ENCODE results near the gene BABAM1. TPM values are rescaled to one million over a fixed set of nuclear protein-coding genes. Genes with fewer than 3 reads are reported as not detected.

The BABAM1 gene
- total RNA-seq, 2 experiments from 2014 or later: 111 to 113 TPM

DNA sequence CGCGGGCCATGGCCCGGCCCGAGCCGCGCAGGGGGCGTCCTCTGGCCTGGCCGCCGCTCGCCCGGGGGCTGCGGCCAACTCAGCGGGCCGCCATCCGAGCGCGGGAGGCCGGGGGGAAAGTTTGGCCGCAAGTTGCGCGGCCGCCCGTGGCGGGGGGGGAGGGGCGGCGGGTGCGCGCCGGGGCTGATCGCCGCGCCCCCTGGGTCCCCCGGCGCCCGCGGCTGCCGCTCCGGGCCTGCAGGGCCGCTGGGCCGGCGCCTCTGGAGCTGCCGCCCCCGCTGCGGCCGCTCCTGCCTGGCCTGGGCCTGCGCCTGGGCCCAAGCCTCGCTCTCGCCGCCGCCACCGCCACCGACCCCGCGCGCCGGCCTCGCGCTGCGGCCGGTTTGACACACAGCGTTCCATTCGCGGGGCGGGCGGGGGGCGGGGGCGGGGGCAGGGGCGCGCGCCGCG, 21.7 kb upstream of the BABAM1 start, which contains the start of gene NR2F6:
Gene NR2F6 (minus strand): TSS at position 385 of the 450 bp plus-strand sequence. CDS start 699 bp downstream, outside the sequence.
- Mint-ChIP-seq H3K27me3 (peaks cover 21% of the 10 kb centered on the region), H3K4me1 (peaks cover 7% of the 10 kb centered on the region), H3K4me3 (peak within 1 kb of the TSS; percentile 75), H3K27ac (peak within 1 kb of the TSS; percentile 73), H3K9me3 (no peaks in the 10 kb centered on the region), H3K36me3 (ENCODE audit: low read depth) (no peaks in the 10 kb centered on the region)
- peak; percentile 46 for DNase-seq
- CTCF ChIA-PET: no interaction called here
- POLR2A ChIA-PET: no interaction called here

GRCh38 chr19:17246681-17247425, 20.4 kb upstream of the BABAM1 start:
- Mint-ChIP-seq H3K36me3 (ENCODE audit: low read depth) (no peaks in the 10 kb centered on the region), H3K27ac (no peak overlapping the region), H3K4me3 (peak overlapping the region; percentile 75), H3K4me1 (peaks cover 7% of the 10 kb centered on the region), H3K27me3 (peaks cover 21% of the 10 kb centered on the region), H3K9me3 (no peaks in the 10 kb centered on the region)
- CTCF ChIA-PET: no interaction called here
- no peak for DNase-seq
- POLR2A ChIA-PET: no interaction called here

DNA sequence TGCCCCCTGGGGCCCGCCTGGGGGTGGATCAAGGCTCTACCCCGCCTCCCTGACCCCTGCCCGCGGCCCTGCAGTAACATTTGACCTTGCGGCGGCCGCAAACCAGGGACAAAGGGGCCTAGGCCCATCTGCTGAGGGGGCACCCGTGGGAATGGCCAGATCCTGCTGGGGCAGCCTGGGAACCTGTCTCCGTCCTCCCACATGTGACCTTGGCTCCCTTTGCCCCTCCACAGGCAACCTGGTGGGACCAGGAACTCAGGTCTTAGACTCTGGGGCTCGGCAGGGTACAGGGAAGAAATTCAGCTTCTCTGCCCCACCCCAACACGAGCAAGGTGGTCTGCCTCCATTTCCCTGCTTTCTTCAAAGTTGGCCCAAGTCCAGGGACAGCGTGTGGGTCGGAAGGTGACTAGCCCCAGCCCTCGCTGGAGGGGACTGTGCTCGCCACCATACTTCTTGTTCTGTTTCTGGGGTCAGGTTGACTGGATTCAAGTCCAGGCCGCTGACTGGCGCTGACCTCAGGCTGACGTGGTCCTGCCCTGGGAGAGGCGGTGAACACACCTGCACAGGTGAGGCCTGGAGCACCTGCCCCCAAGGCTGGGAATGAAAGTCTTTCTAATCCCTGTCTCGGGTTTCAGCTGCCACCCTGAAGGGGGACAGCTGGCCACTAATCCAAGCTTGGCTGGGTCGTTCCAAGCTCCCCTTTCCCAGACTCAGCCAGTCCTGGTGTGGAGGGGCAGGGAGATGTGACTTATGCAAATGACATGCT, 19.0 kb upstream of the BABAM1 start:
- H3K4me1 Mint-ChIP-seq: peaks cover 7% of the 10 kb centered on the region
- peaks cover 19% of the 10 kb centered on the region for H3K27me3 Mint-ChIP-seq
- ChIA-PET POLR2A (no interaction called here), CTCF (interaction anchor here (1.5 to 2.6 kb wide), 3 partner anchors 10 to 13 kb away, joined by 3 to 16 read pairs (median 6); no protein-coding TSS in a partner anchor)
- H3K36me3 Mint-ChIP-seq (ENCODE audit: low read depth): no peaks in the 10 kb centered on the region
- H3K9me3 Mint-ChIP-seq: no peaks in the 10 kb centered on the region
- no peak overlapping the region for H3K4me3 Mint-ChIP-seq
- no peak for DNase-seq
- no peak overlapping the region for H3K27ac Mint-ChIP-seq

DNA sequence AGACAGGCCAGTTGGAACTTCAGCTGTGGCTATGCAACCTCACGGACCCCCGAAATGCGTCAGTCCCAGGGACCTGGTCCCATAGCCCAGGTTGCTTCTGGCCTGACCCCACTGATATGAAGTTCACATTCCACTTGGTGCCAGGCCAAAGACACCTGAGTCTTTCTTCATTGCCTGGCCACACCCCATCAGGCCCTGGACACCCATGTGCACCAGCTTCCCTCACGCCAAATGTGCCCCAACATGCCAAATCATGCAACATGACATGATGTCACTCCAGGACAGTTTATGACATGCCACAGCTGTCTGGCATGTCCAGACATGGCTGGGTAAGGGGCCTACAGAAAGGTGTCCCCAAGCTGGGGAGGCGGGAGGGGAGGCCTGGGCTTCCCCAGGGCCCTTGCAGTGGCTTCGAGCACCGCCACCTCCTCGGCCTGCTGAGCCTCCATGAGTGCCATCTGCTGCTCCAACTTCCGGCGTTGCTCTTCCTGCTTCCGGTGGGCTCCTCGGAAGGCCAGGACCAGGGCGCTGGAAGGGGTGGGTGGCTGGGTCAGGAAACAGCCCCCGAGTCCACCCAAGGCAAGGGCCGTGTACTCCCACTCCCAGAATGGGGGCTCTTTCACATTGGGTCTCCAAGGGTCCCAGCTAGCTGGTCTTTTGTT, 17.2 kb upstream of the BABAM1 start:
- POLR2A ChIA-PET: no interaction called here
- no peak overlapping the region for H3K4me3 Mint-ChIP-seq

GRCh38 chr19:17254636-17255035, 12.6 kb upstream of the BABAM1 start:
- H3K36me3 Mint-ChIP-seq (ENCODE audit: low read depth): no peaks in the 10 kb centered on the region
- H3K4me3 Mint-ChIP-seq: no peak overlapping the region
- no peak for DNase-seq
- H3K4me1 Mint-ChIP-seq: no peaks in the 10 kb centered on the region
- ChIA-PET CTCF (interaction anchor here (0.7 to 1.6 kb wide), 4 partner anchors 9 to 17 kb away, joined by 3 to 7 read pairs (median 4); partner anchors contain the start of gene USHBP1), POLR2A (interaction anchor here (0.6 kb wide), 2 partner anchors 9 to 15 kb away, joined by 3 to 4 read pairs; no protein-coding TSS in a partner anchor)
- no peaks in the 10 kb centered on the region for H3K9me3 Mint-ChIP-seq
- H3K27ac Mint-ChIP-seq: no peak overlapping the region
- no peaks in the 10 kb centered on the region for H3K27me3 Mint-ChIP-seq

More for the DNA sequence above, 17.2 kb upstream of the BABAM1 start:
- CTCF ChIA-PET: interaction anchor here (1.1 to 2.6 kb wide), 6 partner anchors 8 to 15 kb away, joined by 3 to 16 read pairs (median 4); partner anchors contain the start of gene USHBP1
- no peaks in the 10 kb centered on the region for H3K36me3 Mint-ChIP-seq (ENCODE audit: low read depth)
- H3K27ac Mint-ChIP-seq: no peak overlapping the region
- DNase-seq: no peak
- peaks cover 7% of the 10 kb centered on the region for H3K4me1 Mint-ChIP-seq
- H3K9me3 Mint-ChIP-seq: no peaks in the 10 kb centered on the region
- peaks cover 11% of the 10 kb centered on the region for H3K27me3 Mint-ChIP-seq

DNA sequence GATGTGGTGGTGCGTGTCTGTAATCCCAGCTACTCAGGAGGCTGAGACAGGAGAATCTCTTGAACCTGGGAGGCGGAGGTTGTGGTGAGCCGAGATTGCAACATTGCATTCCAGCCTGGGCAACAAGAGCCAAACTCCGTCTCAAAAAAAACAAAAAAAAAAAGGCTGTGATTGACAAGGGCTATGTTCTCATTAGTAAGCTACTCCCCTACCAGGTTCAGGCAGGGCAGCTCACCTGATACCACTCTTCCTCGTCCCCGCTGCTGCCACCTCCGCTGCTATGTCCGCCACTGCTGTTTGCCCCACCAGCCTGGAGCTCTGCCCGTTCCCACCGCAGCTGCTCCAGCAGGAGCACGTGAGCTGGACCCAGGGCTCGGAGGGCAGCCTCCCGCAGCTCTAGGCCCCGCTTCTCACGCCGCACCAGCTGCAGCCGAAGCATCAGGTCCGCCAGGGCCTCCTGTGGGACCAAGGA, 12.1 kb upstream of the BABAM1 start:
- Mint-ChIP-seq H3K27me3 (no peaks in the 10 kb centered on the region), H3K36me3 (ENCODE audit: low read depth) (no peaks in the 10 kb centered on the region), H3K27ac (no peak overlapping the region), H3K4me3 (no peak overlapping the region), H3K4me1 (no peaks in the 10 kb centered on the region), H3K9me3 (no peaks in the 10 kb centered on the region)
- DNase-seq: no peak
- ChIA-PET POLR2A (interaction anchor here (0.6 kb wide), 1 partner anchor 14 kb away, joined by 3 read pairs; no protein-coding TSS in a partner anchor), CTCF (interaction anchor here (0.7 to 1.6 kb wide), 4 partner anchors 8 to 18 kb away, joined by 3 to 7 read pairs (median 4); partner anchors contain the start of gene USHBP1)

DNA sequence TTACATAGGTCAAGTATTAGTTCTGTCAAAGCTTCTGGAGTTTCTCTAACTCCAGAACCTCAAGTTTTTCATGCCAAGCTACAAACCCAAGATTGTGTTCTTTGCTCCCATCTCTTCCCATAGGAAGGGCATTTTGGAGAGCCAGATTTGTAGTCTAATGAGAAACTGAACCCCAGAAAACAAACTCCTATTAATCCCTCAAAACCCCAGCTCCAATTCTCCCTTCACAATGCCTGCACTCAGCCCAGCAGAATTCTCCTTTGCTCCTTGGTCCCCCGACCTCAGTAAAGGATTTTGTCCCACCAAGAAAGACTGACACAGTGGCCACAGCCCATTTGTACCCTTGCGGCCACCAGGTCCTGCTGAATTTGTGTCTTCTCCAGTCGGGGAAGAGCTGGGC, 11.1 kb upstream of the BABAM1 start:
- peaks cover 5% of the 10 kb centered on the region for H3K4me1 Mint-ChIP-seq
- no peaks in the 10 kb centered on the region for H3K27me3 Mint-ChIP-seq
- ChIA-PET CTCF (interaction anchor here (0.6 to 1.6 kb wide), 2 partner anchors 9 to 201 kb away, joined by 4 to 7 read pairs; partner anchors contain the start of gene USHBP1), POLR2A (no interaction called here)
- DNase-seq: no peak
- no peak overlapping the region for H3K4me3 Mint-ChIP-seq
- no peaks in the 10 kb centered on the region for H3K36me3 Mint-ChIP-seq (ENCODE audit: low read depth)
- H3K27ac Mint-ChIP-seq: no peak overlapping the region
- H3K9me3 Mint-ChIP-seq: no peaks in the 10 kb centered on the region

DNA sequence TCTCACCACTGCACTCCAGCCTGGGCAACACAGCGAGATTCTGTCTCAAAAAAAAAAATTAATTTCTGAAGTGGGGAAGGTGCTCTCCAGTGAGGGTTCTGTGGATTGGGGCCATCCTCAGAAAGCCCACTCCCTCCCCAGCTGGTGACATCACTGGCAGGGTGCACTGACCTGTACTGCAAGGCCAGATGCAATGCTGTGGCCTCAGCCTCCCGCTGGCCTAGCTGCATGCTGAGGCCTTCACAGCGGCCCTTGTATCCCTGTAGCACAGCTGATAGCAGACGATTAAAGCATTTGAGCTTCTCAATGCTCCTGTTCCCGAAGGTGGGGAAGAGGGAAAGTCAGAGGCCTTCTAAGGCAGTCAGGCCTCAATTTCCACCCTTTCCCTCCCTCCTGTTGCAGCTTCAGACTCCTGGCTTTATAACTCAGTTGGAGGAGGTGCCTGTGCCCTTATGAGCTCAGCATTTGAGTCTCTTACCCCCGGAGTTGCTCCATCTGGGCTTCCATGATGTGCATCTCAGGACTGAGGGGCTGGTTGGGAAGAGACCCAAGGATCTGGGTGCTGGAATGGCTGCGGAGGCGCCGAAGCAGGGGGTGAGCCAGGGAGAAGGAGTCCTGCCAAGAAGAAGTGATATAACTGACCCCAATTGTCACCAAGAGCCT, 8.0 kb upstream of the BABAM1 start:
- H3K27ac Mint-ChIP-seq: no peak overlapping the region
- POLR2A ChIA-PET: no interaction called here
- DNase-seq: no peak
- H3K27me3 Mint-ChIP-seq: no peaks in the 10 kb centered on the region
- H3K4me3 Mint-ChIP-seq: no peak overlapping the region
- CTCF ChIA-PET: interaction anchor here (0.6 to 3.9 kb wide), 6 partner anchors 10 to 47 kb away, joined by 4 to 17 read pairs (median 8); partner anchors contain the start of gene OCEL1
- H3K4me1 Mint-ChIP-seq: peaks cover 8% of the 10 kb centered on the region
- H3K36me3 Mint-ChIP-seq (ENCODE audit: low read depth): no peaks in the 10 kb centered on the region
- no peaks in the 10 kb centered on the region for H3K9me3 Mint-ChIP-seq

DNA sequence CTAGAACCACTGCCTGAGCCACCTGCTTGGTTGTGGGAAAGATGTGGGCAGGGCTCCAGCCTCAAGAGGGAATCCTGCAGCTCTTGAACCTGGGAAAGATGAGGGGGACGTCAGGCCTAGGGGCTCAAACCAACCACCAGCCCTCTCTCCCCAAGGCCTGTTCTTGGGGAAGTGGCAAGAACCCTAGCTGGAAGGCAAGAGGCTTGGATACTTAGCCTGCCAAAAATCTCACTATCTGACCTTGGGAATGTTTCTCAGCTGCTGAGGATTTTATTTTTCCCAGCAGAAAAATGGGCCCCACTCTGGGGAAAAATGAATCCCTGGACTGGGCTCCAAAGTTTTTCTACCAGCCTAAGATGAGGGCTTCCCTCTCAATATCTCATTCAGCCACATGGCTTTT, 7.3 kb upstream of the BABAM1 start:
- no peaks in the 10 kb centered on the region for H3K27me3 Mint-ChIP-seq

GRCh38 chr19:17260842-17261325, 6.4 kb upstream of the BABAM1 start:
- Mint-ChIP-seq H3K4me3 (no peak overlapping the region), H3K27me3 (no peaks in the 10 kb centered on the region), H3K36me3 (ENCODE audit: low read depth) (no peaks in the 10 kb centered on the region), H3K9me3 (no peaks in the 10 kb centered on the region), H3K27ac (no peak overlapping the region), H3K4me1 (peaks cover 17% of the 10 kb centered on the region)
- ChIA-PET POLR2A (no interaction called here), CTCF (interaction anchor here (0.6 to 3.9 kb wide), 15 partner anchors 9 to 1018 kb away, joined by 3 to 17 read pairs (median 4); partner anchors contain the start of genes ANKLE1, DDA1 and MYO9B)
- peak; percentile 93 for DNase-seq

More for the DNA sequence above, 7.3 kb upstream of the BABAM1 start:
- ChIA-PET POLR2A (no interaction called here), CTCF (interaction anchor here (0.6 to 3.9 kb wide), 14 partner anchors 8 to 184 kb away, joined by 3 to 17 read pairs (median 4); partner anchors contain the start of genes ANKLE1, DDA1 and MYO9B)
- peaks cover 15% of the 10 kb centered on the region for H3K4me1 Mint-ChIP-seq
- no peak overlapping the region for H3K27ac Mint-ChIP-seq
- no peak overlapping the region for H3K4me3 Mint-ChIP-seq
- no peaks in the 10 kb centered on the region for H3K9me3 Mint-ChIP-seq
- DNase-seq: no peak
- no peaks in the 10 kb centered on the region for H3K36me3 Mint-ChIP-seq (ENCODE audit: low read depth)

DNA sequence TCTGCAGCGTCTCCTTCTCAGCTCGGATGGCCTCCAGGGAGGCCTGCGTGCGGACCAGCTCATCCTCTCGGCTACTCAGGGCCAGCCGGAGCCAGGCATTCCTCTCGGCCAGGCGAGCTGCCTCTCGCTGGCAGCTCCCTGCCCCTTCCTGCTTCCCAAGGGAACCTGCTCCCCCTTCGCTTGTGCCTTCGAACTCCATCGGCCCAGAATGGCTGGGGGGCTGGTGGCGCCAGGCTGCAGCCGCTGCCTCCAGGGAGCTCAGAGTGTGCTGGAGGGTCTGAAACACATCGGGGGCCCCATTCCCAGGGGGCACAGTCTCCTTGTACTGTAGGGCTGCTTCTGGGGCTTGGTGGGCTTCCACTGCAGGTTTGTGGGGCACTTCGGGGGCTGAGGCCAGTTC, 4.7 kb upstream of the BABAM1 start:
- H3K4me3 Mint-ChIP-seq: no peak overlapping the region
- DNase-seq: no peak
- no peaks in the 10 kb centered on the region for H3K36me3 Mint-ChIP-seq (ENCODE audit: low read depth)
- H3K27ac Mint-ChIP-seq: no peak overlapping the region
- no peaks in the 10 kb centered on the region for H3K9me3 Mint-ChIP-seq
- POLR2A ChIA-PET: no interaction called here
- CTCF ChIA-PET: interaction anchor here (0.6 to 1.4 kb wide), 2 partner anchors 21 to 110 kb away, joined by 3 to 5 read pairs; no protein-coding TSS in a partner anchor
- peaks cover 27% of the 10 kb centered on the region for H3K4me1 Mint-ChIP-seq
- H3K27me3 Mint-ChIP-seq: no peaks in the 10 kb centered on the region
